SJSA1 (cell line): ENCODE data around the gene AQP9. TPM values are rescaled to one million over a fixed set of nuclear protein-coding genes. Genes with fewer than 3 reads are reported as not detected.
"Not testable (repeated sequence)": the region's sequence is repeated elsewhere in the genome, so short reads cannot be mapped to it uniquely, and the experiment has no call there.

ENCODE experiments used
- DNase-seq, 2 experiments: peaks; one replicate each; pipeline ENCODE4 v3.0.0-alpha.2; 2015 to 2020; ENCODE audit warnings: low spot score in 2 of 2, low read depth in 1 of 2
- H3K27ac ChIP-seq: fragments of 250-450 bp; sonication (Bioruptor Pico); 2 replicates; pipeline ENCODE4 v1.5.1; 2020; ENCODE audit warnings: mild to moderate bottlenecking, moderate library complexity
- H3K27me3 ChIP-seq: fragments of 250-450 bp; sonication (Bioruptor Pico); replicated peaks from 2 replicates; pipeline ENCODE4 v1.5.1; 2020; ENCODE audit warnings: mild to moderate bottlenecking, moderate library complexity
- H3K36me3 ChIP-seq: fragments of 250-450 bp; sonication (Bioruptor Pico); 2 replicates; pipeline ENCODE4 v1.5.1; 2020; ENCODE audit warnings: mild to moderate bottlenecking
- H3K4me1 ChIP-seq: fragments of 250-450 bp; sonication (Bioruptor Pico); replicated peaks from 2 replicates; pipeline ENCODE4 v1.6.1; 2021; ENCODE audit warnings: mild to moderate bottlenecking
- H3K4me3 ChIP-seq: fragments of 250-450 bp; sonication (Bioruptor Pico); 2 replicates; pipeline ENCODE4 v1.5.1; 2020; ENCODE audit warnings: mild to moderate bottlenecking
- H3K9me3 ChIP-seq: fragments of 250-450 bp; sonication (Bioruptor Pico); replicated peaks from 2 replicates; pipeline ENCODE4 v1.5.1; 2020; ENCODE audit warnings: mild to moderate bottlenecking
- total RNA-seq: library from RNA; depleted of rRNA; stranded (reverse); fragments of >200 nt; shearing (Covaris generic); gene quantifications from 2 replicates; pipeline ENCODE4 v1.2.3, GENCODE V29; 2014; rRNA removed

The AQP9 gene
- total RNA-seq, result not detected in 2 replicates

GRCh38 chr15:58138106-58138505, at the start of gene AQP9:
AQP9 (plus strand) TSS chr15:58138381; CDS start chr15:58138566, 185 bp downstream.
- no peak within 1 kb of the TSS for H3K4me3 ChIP-seq
- H3K4me1 ChIP-seq, result no peaks in the 10 kb centered on the region
- no peaks in the 10 kb centered on the region for H3K36me3 ChIP-seq
- peaks cover 13% of the 10 kb centered on the region; the same call in 1 of the 2 replicates for H3K27me3 ChIP-seq
- no peak within 1 kb of the TSS for H3K27ac ChIP-seq
- H3K9me3 ChIP-seq, result no peaks in the 10 kb centered on the region
- no peak for DNase-seq

- no peak overlapping the region for H3K4me3 ChIP-seq
- no peaks in the 10 kb centered on the region for H3K9me3 ChIP-seq
- peaks cover 6% of the 10 kb centered on the region; the same call in 1 of the 2 replicates for H3K27me3 ChIP-seq
- no peaks in the 10 kb centered on the region for H3K36me3 ChIP-seq
- H3K4me1 ChIP-seq, result no peaks in the 10 kb centered on the region
- no peak overlapping the region for H3K27ac ChIP-seq
- no peak for DNase-seq
Measured at GRCh38 chr15:58095415-58095814, 42.8 kb upstream of the AQP9 start.

- no peaks in the 10 kb centered on the region for H3K9me3 ChIP-seq
- no peaks in the 10 kb centered on the region for H3K4me1 ChIP-seq
- no peak for DNase-seq
- H3K27ac ChIP-seq, result no peak overlapping the region
- H3K27me3 ChIP-seq, result peaks cover 18% of the 10 kb centered on the region
- no peaks in the 10 kb centered on the region for H3K36me3 ChIP-seq
- no peak overlapping the region for H3K4me3 ChIP-seq
Measured at GRCh38 chr15:58096529-58097084, 41.6 kb upstream of the AQP9 start.

- Histone ChIP-seq H3K27me3 (peaks cover 16% of the 10 kb centered on the region), H3K4me3 (no peak overlapping the region), H3K9me3 (no peaks in the 10 kb centered on the region), H3K27ac (no peak overlapping the region), H3K4me1 (no peaks in the 10 kb centered on the region), H3K36me3 (no peaks in the 10 kb centered on the region)
- no peak for DNase-seq
Measured at GRCh38 chr15:58103482-58103881, 34.7 kb upstream of the AQP9 start.

GRCh38 chr15:58108117-58108516, 30.1 kb upstream of the AQP9 start:
- no peaks in the 10 kb centered on the region for H3K36me3 ChIP-seq
- no peaks in the 10 kb centered on the region for H3K27me3 ChIP-seq
- H3K4me3 ChIP-seq, result no peak overlapping the region
- no peaks in the 10 kb centered on the region for H3K4me1 ChIP-seq
- no peak overlapping the region for H3K27ac ChIP-seq
- DNase-seq, result no peak
- H3K9me3 ChIP-seq, result no peaks in the 10 kb centered on the region

GRCh38 chr15:58109419-58109818, 28.8 kb upstream of the AQP9 start:
- no peak overlapping the region for H3K4me3 ChIP-seq
- H3K27me3 ChIP-seq, result no peaks in the 10 kb centered on the region
- no peaks in the 10 kb centered on the region for H3K9me3 ChIP-seq
- no peaks in the 10 kb centered on the region for H3K4me1 ChIP-seq
- H3K36me3 ChIP-seq, result no peaks in the 10 kb centered on the region
- no peak overlapping the region for H3K27ac ChIP-seq
- DNase-seq, result no peak

- H3K4me3 ChIP-seq, result no peak overlapping the region
- H3K27ac ChIP-seq, result no peak overlapping the region
- H3K36me3 ChIP-seq, result no peaks in the 10 kb centered on the region
- H3K27me3 ChIP-seq, result no peaks in the 10 kb centered on the region
- H3K9me3 ChIP-seq, result no peaks in the 10 kb centered on the region
- H3K4me1 ChIP-seq, result no peaks in the 10 kb centered on the region
- DNase-seq, result no peak
Measured at GRCh38 chr15:58110999-58111717, 27.0 kb upstream of the AQP9 start.

GRCh38 chr15:58111718-58112104, 26.5 kb upstream of the AQP9 start:
- H3K4me3 ChIP-seq, result no peak overlapping the region
- H3K36me3 ChIP-seq, result no peaks in the 10 kb centered on the region
- H3K9me3 ChIP-seq, result no peaks in the 10 kb centered on the region
- no peak for DNase-seq
- no peaks in the 10 kb centered on the region for H3K27me3 ChIP-seq
- H3K4me1 ChIP-seq, result no peaks in the 10 kb centered on the region
- H3K27ac ChIP-seq, result no peak overlapping the region

- H3K36me3 ChIP-seq, H3K9me3 ChIP-seq, H3K27me3 ChIP-seq, H3K4me1 ChIP-seq, DNase-seq, H3K27ac ChIP-seq, H3K4me3 ChIP-seq: not testable (repeated sequence)
Measured at GRCh38 chr15:58113358-58113757, 24.8 kb upstream of the AQP9 start.

GRCh38 chr15:58114388-58114787, 23.8 kb upstream of the AQP9 start:
- Histone ChIP-seq H3K4me3 (no peak overlapping the region), H3K27ac (no peak overlapping the region), H3K9me3 (no peaks in the 10 kb centered on the region), H3K4me1 (no peaks in the 10 kb centered on the region), H3K36me3 (no peaks in the 10 kb centered on the region), H3K27me3 (no peaks in the 10 kb centered on the region)
- no peak for DNase-seq

- Histone ChIP-seq H3K27ac (no peak overlapping the region), H3K9me3 (no peaks in the 10 kb centered on the region), H3K36me3 (no peaks in the 10 kb centered on the region), H3K4me1 (no peaks in the 10 kb centered on the region), H3K27me3 (no peaks in the 10 kb centered on the region), H3K4me3 (no peak overlapping the region)
- no peak for DNase-seq
Measured at GRCh38 chr15:58114812-58115211, 23.4 kb upstream of the AQP9 start.

- Histone ChIP-seq H3K27ac (no peak overlapping the region), H3K4me3 (no peak overlapping the region), H3K27me3 (no peaks in the 10 kb centered on the region), H3K4me1 (no peaks in the 10 kb centered on the region), H3K9me3 (no peaks in the 10 kb centered on the region), H3K36me3 (no peaks in the 10 kb centered on the region)
- DNase-seq, result no peak
Measured at GRCh38 chr15:58115692-58116091, 22.5 kb upstream of the AQP9 start.

GRCh38 chr15:58117619-58118018, 20.6 kb upstream of the AQP9 start:
- H3K9me3 ChIP-seq, result no peaks in the 10 kb centered on the region
- no peak for DNase-seq
- no peaks in the 10 kb centered on the region for H3K36me3 ChIP-seq
- H3K4me3 ChIP-seq, result no peak overlapping the region
- no peaks in the 10 kb centered on the region for H3K27me3 ChIP-seq
- no peak overlapping the region for H3K27ac ChIP-seq
- H3K4me1 ChIP-seq, result no peaks in the 10 kb centered on the region

GRCh38 chr15:58118272-58118671, 19.9 kb upstream of the AQP9 start:
- H3K9me3 ChIP-seq, result no peaks in the 10 kb centered on the region
- H3K4me3 ChIP-seq, result no peak overlapping the region

GRCh38 chr15:58119016-58119415, 19.2 kb upstream of the AQP9 start:
- Histone ChIP-seq H3K4me1 (no peaks in the 10 kb centered on the region), H3K27ac (no peak overlapping the region), H3K4me3 (no peak overlapping the region), H3K36me3 (no peaks in the 10 kb centered on the region), H3K9me3 (no peaks in the 10 kb centered on the region), H3K27me3 (no peaks in the 10 kb centered on the region)
- DNase-seq, result no peak

More at GRCh38 chr15:58118272-58118671, 19.9 kb upstream of the AQP9 start:
- Histone ChIP-seq H3K27me3 (no peaks in the 10 kb centered on the region), H3K36me3 (no peaks in the 10 kb centered on the region), H3K27ac (no peak overlapping the region), H3K4me1 (no peaks in the 10 kb centered on the region)
- DNase-seq, result no peak
